Glomerular endothelial cell (primary cell): ENCODE data around the gene DAGLB. TPM values are rescaled to one million over a fixed set of nuclear protein-coding genes. Genes with fewer than 3 reads are reported as not detected.
A peak's percentile ranks its signal among the peaks of the same experiment; 100 is the strongest.
"Not testable (repeated sequence)": the region's sequence is repeated elsewhere in the genome, so short reads cannot be mapped to it uniquely, and the experiment has no call there.

Source experiments
- DNase-seq: peaks from one replicate; pipeline ENCODE4 v3.0.0-alpha.2; 2011; ENCODE audit warnings: low read depth, low spot score; ENCODE audit errors: extremely low read depth
- total RNA-seq: library from RNA; depleted of rRNA; stranded (reverse); fragments of >200 nt; gene quantifications from 2 replicates; pipeline ENCODE4 v1.2.3, GENCODE V29; 2015

The DAGLB gene
- total RNA-seq, 1 donor from 2014 or later, result 17.3 TPM

DNA sequence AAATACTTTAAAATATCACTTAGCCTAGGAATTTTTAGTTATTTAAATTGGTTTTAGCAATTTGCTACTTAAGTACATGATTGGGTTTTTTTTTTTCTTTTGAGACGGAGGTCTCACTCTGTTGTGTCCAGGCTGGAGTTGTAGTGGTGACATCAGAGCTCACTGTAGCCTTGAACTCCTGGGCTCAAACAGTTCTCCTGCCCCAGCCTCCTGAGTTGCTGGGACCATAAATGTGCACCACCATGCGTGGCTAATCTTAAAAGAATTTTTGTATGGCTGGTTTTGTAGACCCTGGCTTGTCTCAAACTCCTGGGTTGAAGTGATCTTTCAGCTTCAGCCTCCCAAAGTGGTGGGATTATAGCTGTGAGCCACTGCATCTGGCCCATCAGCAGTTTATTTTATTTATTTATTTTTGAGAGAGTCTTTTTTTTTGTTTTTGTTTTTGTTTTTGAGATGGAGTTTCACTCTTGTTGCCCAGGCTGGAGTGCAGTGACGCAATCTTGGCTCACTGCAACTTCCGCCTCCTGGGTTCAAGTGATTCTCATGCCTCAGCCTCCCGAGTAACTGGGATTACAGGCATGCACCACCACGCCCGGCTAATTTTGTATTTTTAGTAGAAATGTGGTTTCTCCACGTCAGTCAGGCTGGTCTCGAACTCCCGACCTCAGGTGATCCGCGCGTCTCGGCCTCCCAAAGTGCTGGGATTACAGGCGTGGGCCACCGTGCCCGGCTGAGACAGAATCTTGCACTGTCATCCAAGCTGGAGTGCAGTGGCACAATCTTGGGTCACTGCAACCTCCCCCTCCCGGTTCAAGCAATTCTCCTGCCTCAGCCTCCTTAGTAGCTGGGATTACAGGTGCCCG lies 47.3 kb downstream of the DAGLB start:
- not testable (repeated sequence) for DNase-seq

DNA sequence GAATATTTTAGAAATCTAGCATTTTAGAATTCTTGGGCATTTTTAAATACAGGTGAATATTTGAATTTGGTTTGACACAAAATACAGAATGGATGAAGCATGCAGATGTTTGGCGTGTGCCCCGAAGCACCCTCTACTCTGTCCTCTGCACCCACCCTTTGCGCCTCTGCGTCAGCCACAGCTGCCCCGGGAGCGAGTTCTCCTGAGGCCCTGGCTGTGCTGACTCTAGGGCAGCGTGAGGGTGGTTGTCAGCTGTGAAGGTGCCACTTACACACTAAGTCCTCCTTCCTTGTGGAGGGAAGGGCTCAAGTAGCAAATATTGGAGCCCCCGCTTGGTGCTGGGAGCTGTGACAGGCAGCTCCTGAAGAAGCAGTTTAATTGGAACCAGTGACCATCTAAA lies 48.4 kb downstream of the DAGLB start:
- no peak for DNase-seq

DNA sequence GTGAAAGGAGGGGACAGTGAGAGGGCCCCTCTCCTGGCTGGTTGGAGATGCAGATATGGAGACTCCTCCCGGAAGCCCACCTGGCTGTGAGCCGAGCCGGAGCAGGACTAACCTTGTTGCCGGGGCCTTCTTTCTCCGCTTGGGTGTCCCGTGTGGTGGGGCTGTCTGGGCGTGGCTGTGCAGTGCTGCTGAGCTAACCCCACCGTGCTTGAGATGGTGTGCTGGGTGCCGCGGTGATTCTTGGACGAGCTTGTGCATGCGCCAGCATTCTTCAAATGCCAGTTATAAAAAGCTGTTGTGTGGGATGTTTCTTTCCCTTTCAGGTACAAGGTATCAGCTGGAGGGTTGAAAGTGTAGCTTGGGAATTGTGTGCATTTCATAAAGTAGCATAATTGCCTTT lies 48.8 kb downstream of the DAGLB start:
- DNase-seq, result no peak

DNA sequence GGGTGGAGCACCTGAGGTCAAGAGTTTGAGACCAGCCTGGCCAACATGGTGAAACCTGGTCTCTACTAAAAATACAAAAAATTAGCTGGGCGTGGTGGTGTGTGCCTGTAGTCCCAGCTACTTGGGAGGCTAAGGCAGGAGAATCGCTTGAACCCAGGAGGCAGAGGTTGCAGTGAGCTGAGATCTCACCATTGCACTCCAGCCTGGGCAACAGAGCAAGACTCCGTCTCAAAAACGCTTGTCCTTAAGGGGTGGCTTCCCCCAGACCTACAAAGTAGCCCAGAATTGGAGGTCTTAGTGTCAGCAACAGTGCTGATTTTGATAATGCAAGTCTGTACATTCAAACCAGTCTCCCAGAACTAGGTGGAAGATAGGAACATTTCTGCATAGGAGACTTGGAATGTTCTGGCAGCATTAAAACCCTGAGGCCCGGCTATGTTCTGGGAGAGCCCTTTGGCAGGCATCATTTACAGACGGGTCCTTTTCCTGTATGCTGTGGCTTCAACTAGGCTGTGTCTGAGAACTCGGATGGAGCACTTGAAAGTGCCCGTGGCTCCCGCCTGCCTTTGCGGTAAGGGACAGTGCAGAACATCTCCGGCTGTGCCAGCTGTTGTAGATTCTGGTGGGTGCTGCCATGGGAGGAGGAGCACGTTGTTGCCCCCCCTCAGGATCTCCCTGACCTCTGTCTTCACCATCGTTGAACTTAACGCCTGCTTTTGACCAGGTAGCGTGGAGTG lies 49.8 kb downstream of the DAGLB start:
- DNase-seq, result not testable (repeated sequence)

DNA sequence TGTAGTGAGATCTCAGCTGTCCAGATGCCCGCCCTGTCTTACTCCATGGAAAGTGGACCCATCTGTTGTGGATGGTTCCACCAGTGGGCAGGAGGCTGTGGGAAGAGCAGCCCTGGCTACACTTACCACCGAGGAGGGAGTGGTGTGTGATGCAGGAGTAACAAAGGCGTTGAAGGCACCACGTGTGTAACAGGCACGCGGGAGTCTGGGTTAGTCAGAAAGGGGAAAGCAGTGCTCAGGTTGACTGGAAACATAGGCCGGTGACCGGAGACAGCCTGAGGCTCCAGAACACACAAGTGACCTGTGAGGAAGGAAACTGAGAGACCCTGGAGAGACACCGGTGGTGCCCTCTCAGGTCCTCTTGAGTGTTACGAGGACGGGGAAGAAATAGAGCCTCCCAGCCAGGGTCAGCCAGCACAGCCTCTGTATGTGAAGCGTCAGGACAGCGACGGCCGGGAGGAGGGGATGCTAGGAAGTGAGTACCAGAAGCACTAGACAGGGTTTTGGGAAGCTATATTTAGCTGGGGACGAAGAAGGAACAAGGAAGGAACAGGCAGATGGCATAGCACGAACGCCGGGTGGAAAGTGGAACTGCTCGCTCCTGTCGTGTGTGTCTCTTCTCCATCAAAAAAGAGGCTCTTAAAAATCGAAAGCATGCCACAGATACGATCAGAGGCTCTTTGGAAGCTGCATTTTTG lies 51.7 kb downstream of the DAGLB start:
- no peak for DNase-seq

DNA sequence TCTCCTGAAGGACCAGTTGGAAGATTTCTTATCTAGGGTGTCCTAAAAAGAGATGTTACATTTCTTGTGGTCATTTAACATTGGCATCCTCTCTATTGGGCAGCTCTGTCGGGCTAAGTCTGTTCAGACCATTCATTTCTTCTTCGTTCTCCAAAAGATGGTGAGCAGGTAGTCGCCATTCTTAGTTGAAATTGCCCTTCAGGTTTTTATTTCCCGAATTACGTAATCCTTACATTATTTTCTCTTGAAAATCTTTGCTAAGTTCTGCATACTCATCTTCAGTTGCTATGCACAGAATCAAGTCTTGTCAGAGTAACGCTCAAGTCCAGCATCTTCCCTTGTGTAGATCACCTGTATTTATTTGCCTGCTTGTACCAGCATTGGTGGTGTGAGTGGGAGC lies 53.6 kb downstream of the DAGLB start:
- DNase-seq, result no peak

DNA sequence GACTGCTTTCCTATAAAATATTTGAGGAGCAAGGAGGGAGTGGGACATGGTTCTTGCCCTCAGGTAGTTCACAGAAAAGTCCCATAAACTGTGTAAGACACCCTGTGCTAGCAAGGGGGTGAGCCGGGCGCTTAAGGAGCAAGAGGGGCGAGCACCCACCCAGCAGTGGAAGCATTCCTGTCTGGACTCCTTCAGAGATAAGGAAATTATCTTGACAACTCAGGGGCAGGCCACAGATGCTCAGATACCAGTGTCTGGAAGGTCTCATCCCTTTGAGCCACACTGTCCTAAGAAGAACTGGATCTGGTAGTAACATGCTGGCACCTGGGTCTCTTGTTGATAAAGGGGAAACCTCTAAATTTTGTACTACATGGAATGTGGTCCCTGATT lies 54.1 kb downstream of the DAGLB start:
- DNase-seq, result no peak

DNA sequence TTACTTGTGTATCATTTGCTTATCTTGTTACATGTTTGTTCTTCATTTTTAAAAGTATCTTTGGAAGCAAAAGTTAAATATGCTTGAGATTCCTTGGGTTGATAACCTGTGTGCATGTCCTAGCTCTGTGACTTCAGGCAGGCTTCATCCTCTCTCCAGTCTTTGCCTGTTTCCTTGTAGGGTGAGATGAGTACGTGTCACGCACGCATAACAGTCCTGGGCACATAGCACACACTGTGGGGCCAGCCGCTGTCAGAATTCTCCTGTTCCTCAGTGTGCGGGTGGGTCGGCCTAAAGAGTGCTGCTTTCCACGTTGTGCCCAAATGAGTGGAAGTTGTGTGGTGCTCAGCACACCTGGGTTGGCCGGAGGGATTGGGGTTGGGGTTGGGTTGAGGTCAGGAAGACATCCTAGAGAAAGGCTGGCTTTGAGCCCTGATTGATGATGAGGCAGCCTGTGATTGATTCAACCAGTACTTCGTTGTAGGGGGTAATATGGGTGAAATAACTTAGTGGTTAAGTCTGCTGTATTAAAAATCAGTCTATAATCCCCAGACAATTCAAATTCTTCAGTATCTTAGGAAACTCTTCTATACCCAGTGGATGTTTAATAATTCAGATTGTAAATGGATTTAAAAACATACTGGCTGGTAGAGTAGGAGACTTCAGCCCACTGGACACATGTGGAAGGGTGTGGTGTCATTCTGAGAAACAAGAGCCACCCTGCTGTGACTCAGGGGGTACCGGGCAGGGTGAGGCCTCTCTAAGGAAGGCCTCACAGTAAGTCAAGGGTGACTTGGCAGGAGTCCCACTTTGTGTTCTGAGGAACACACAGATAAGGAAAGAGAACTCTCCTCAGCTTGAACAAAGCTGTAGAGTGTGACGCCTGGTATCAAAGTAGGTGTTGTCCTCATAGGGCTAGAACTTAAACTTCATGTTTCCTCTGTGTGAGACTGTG lies 54.8 kb downstream of the DAGLB start:
- DNase-seq, result no peak

DNA sequence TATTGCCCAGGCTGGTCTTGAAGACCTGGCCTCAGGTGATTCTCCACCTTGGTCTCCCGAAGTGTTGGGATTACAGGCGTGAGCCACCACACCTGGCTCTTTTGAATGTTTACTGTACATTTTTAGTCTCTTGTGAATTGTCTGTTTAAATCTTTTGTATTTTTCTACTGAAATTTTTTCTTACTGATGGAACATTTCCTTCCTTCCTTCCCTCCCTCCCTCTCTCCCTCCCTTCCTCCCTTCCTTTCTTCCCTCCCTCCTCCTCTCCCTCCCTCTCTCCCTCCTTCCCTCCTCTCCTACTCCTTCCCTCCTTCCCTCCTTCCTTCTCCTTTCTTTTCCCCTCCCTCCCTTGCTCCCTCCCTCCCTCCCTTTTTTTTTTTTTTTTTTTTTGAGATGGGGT lies 58.0 kb downstream of the DAGLB start:
- no peak for DNase-seq

DNA sequence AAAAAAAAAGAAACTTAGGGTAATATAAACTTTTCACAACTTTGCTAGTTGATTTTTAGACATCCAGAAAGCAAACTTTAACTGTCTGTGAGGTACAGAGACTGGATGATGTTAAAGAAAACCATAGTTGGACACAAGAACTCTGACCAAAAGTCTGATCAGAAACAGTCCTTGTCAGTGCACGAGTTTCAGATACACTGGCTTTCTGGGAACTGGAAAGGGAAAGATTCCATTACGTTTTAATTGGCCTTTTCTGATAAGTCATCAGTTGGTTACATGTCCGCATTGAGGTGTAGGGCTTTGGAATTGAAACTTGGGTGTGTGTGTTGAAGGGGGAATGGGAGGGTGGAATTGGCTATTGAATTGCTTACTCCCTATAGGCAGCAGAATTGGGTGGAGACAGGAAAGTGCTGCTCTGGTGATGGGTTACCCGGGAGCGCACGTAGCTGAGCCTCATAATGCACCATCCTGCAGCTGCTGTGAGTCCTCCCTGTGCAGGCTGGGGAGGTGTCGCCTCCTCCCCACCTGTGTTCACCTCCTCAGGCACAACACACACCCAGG lies 59.9 kb downstream of the DAGLB start:
- no peak for DNase-seq

DNA sequence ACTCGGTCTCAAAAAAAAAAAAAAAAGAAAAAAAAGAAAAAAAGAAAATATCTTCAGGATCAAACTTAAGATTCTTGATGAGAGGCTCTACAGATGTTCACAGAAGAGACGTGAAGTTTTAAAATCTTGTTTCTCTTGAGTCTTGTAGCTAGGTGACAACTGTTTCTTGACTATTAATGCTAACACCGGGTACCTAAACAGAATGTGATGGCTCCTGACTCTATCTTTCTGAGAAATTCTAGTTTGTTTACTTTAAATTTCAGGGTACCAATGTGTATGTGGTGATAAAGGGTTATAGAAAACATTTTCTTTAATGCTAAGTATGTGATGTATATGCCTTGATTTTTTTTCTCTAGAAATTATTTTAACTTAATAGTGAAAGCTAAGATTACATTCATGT lies 61.0 kb downstream of the DAGLB start:
- no peak for DNase-seq

DNA sequence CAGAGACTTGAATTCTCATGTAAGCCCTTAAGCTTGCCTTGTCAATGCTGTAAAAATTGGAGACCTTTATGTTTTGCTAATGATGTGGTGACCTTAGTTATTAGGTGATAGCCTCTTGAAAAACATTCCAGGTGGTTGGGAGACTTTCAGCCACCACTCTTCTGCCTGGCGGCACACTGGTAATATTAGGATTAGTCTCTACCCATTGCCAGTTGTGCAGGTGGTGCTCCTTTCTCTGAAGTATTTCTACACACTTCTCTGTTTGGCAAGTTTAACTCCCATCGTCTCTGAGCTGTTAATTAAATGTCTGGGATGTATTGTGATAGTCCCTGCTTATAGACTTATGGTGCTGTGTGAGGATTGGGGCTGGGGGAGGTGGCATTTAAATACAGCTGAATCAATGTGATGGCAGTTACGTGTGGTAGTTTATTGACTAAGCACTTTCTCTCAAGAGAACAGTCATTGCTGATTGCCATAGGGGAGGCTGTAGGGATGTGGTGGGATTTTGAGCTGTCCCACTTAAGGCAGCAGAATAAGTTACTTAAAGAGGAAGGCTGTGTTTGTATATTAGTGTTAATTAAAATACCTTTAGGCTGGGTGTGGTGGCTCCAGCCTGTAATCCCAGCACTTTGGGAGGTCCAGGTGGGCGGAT lies 61.7 kb downstream of the DAGLB start:
- DNase-seq, result no peak

DNA sequence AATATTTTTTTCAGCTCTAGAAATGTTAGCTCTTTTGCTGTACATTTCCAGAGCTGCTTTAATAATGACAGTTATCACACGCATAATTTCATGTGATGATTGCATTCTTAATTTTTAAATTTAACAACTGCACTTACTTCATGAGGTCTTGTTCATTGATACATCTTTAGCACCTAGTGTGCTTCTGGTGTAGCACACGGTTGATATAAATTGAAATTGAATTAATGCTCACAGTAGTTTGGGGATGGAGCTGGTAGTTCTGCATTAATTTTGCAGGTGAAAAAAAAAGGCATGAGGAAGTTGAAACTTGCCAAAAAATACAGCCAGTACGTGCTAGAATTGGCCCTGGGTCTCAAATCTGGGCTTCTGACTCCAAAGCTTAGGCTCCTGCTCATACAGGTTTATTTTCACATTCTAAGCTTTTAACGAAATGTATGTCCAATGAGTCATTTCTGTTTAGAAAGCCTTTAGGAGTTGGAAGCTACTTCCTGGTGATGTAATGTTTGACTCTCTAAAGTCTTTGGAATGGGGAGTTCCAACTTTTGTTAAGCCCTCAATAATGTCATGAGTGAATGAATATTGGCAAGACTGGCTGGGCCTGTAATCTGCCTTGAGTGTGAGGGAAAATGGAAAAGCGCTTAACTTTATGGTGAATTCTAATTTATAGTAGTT lies 62.5 kb downstream of the DAGLB start:
- peak; percentile 74 for DNase-seq

DNA sequence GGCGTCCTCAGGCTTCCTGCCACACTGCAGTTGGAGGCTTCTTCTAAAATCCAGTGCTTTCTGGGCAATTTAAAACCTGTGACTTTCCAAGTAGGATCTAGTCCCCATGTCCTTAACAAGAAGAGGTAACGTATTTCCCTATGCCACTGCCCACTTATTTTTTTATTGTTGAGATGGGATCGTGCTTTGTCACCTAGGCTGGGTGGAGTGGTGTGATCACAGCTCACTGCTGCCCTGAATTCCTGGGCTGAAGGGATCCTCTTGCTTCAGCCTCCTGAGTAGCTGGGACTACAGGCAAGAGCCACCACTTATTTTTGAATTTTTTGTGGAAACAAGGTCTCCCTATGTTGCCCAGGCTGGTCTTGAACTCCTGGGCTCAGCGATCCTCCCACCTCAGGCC lies 63.4 kb downstream of the DAGLB start:
- no peak for DNase-seq

DNA sequence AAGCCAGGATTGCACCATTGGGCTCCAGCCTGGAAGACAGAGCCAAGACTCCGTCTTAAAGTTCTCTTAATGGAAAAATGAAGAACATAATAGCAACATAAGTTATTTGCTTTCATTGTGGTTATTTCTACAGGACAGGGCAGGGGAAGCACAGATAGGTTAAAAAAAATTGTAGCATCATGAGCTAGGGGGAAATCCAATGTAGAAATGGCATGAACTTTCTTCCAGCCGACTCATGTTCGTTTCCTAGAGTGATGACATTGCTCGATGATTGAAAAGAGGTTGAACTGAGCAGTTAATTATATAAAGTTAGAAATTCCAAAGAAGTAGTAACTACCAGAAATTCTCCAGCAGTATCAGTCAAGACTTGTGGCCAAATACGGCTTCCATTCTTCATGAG lies 64.9 kb downstream of the DAGLB start:
- DNase-seq, result no peak

DNA sequence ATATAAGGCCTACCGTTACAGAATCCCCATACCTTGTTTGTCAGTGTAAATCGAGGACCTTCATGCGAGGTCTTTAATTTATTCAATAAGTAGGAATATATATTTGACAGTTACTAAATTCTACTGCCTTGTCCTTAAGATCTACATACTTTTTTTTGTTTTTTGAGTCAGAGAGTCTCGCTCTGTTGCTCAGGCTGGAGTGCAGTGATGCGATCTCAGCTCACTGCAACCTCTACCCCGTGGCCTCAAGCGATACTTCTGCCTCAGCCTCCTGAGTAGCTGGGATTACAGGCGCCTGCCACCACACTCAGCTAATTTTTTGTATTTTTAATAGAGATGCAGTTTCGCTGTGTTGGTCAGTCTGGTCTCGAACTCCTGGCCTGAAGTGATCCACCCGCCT lies 65.9 kb downstream of the DAGLB start:
- DNase-seq, result not testable (repeated sequence)

DNA sequence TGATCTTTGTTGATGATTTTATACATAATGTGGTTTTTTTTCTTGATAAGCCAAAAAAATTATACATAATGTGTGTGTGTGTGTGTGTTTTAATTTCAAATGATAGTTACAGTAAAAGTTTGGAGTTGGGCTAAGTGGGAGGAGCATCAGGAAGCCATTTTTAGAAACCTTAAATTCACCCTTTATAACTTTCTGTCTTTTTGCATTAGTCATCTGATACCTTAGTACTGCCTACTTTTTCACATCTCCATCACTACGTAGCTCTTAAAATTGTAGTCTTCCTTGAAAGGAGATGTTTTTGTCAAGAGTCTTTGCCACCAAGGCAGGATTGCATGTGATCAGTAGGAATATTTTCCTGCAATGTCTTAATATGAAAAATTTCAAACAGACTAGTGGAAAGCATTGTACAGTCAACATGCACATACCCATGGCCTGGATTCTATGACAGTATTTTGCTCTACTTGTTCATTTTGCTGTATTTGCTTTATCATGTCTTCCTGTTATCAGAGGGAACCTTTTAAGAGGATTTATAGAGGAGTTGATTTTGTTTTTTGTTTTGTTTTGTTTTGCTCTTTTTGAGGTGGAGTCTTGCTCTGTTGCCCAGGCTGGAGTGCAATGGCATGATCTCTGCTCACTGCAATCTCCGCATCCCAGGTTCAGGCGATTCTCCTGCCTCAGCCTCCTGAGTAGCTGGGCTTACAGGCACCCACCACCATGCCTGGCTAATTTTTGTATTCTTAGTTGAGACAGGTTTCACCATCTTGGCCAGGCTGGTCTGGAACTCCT lies 67.3 kb downstream of the DAGLB start:
- DNase-seq, result no peak

DNA sequence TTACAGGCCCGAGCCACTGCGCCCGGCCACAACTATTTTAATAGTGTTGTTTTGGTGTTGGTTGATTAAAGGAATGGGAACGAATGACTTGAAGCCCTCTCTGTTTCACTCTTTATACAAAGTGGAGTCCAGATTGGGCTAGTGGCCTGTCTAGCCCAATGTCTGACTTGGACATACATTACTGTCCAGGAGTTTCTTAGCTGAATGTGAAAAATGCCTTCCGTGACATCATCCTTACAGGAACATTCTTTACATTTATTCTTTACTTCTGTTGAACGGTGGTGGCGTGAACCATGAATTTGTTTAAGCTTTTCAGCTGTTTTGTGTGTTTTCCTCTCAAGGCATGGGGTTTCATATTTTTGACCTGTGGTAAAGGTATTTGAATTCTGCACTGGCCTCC lies 67.9 kb downstream of the DAGLB start:
- DNase-seq, result no peak
